Activated CD4-positive, CD25-positive, alpha-beta regulatory T cell treated with anti-CD3 and anti-CD28 coated beads, Interleukin-2, amount 50 U/mL, for 24 hours (primary cell): ENCODE measurements around the gene MYO1H.

Experiments
- ATAC-seq, 2 donors: fragments of 150-1000 bp; cut with Tn5 transposase; one replicate each; pipeline ENCODE4 v1.10.0; 2021; ENCODE audit warnings: mild to moderate bottlenecking in 1 of 2, moderate library complexity in 1 of 2

Gene MYO1H

DNA sequence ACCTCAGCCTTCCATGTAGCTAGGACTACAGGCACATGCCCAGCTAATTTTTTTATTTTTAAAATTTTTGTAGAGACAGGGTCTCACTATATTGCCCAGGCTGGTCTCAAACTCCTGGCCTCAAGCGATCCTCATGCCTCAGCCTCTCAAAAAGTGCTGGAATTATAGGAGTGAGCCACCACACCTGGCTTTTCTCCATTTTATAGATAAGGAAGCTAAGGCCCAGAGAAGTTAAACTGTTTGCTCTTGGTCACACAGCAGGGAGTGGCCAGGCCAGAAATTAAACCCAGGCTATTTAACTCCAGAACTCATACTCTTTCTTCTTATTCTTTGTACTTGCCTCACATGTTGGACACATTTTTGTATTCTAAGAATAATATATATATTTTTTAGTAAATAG, 146.2 kb downstream of the MYO1H start:
- no peak for ATAC-seq

DNA sequence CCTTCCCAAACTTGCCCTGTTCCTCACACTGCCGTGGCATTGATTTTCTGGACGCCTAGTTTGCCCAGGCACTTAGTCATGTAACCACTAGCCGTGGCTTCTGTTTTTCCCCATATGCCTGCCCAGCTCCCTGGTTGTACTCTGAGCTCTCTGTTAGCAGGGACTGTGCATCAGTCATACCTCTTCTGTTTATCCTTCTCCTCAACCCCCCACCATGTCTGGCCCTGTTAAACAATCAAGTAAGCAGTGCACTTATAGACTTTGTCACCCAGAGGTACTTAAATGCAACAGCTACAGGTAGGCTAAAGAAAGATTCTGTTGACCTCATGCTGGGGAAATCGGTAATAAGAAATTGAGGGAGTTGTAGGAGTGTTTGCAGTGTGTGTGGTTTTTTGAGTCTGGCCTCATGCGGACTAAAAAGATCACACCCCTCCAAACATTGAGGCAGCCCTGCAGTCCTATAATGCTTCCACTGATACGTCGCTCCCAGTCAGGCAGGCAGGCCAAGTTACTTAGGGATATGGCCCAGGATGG, 146.7 kb downstream of the MYO1H start:
- no peak for ATAC-seq

DNA sequence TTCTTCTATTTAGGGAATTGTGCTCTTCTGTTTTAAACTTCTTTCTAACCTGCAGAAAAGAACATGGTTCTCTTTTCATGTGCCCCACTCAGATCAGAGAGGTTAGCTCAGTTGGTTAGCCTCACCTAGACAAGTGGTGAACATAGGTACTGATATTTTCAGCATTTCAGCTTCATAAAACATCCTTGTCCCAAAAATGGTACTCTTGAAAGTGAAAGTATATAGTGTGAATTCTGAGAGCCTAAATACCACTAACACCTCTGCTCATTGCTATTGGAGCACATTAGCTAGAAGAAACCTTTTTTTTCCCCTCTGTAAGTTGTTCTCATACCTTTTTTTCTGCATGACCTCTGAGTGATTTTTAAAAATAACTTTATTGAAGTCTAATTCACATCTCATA, 147.3 kb downstream of the MYO1H start:
- no peak for ATAC-seq

DNA sequence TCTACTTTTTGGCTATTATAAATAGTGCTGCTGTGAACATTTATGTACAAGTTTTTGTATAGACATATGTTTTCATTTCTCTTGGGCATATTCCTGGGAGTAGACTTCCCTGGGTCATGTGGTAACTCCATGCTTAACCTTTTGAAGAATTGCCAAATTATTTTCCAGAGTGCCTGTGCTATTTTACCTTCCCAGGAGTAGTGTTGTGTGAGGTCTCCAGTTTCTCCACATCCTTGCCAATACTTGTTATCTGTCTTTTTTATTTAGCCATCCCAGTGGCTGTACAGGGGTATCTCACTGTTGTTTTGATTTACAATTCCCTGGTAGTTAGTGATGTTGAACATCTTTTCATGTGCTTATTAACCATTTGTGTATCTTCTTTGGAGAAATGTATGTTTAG, 148.6 kb downstream of the MYO1H start:
- ATAC-seq: no peak

DNA sequence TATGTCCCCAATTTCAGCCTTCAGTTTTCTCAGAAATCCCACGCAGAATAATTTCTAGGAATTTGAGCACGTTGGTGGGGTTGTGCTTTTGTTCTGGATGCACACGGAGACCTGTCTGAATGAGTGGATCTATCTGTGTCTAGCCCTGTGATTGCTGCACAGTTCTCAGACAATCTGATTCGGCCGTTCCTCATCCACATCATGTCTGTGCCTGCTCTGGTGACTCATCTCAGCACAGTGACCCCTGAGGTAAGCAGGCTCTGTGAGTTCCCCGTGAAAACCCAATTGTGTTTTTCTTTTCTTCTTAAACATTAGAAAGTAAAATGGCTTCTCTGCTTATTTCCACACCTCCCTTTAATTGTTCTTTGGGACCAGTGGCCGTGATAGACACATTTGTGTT, 150.0 kb downstream of the MYO1H start:
- ATAC-seq: no peak
